Activated CD4-positive, alpha-beta T cell treated with anti-CD3 and anti-CD28 coated beads, Interleukin-10, Interleukin-2, amounts not matched to agents 100 ng/mL and 50 ng/mL, durations not matched to agents 16 hours and 8 hours (primary cell): ENCODE measurements around the gene NPC1.
A peak's percentile ranks its signal among the peaks of the same experiment; 100 is the strongest.
"Not testable (repeated sequence)": the region's sequence is repeated elsewhere in the genome, so short reads cannot be mapped to it uniquely, and the experiment has no call there.

Experiments used
- DNase-seq: peaks from one replicate; pipeline ENCODE4 v3.0.0-alpha.2; 2020

The NPC1 gene

DNA sequence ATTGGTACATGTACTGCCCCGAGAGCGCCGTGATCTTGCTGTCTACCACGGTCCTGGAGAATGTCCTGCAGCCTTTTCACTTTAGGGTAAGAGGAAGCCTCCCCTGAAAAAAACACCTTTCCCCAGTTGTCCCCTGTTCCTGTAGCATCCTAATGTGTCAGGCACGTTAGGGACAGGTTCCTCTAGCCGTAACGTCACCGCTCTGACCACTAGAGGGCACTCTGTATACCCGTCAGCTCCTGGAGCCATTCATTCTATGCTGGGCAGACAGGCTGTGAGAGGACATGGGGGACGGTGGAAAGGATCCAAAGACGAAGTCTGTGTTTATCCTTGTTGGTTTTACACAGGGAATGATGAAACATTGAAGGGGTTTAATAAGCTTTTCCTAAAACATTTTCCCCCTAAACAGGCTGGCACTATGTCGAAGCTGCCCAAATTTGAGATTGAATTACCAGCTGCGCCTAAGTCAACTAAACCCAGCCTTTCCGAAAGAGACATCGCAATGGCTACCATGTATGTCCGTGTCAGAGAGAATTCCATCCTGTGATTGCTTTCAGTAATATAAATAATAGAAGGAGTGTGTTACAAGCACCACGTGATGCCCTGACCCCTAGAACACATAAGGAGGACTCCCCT lies 70.3 kb downstream of the NPC1 start:
- DNase-seq, result peak; percentile 83

DNA sequence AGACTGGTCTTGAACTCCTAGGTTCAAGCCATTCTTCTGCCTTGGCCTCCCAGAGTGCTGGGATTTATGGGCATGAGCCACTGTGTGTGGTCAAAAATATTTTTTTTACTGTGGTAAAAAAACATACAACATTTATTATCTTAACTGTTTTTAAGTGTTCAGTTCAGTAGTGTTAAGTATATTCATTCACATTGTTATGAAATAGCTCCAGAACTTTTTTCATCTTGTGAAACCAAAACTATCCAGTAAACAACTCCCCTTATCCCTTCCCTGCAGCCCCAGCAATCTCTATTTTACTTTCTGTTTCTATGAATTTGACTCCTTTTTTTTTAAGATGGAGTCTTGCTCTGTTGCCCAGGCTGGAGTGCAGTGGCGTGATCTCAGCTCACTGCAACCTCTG lies 73.7 kb downstream of the NPC1 start:
- DNase-seq, result no peak

DNA sequence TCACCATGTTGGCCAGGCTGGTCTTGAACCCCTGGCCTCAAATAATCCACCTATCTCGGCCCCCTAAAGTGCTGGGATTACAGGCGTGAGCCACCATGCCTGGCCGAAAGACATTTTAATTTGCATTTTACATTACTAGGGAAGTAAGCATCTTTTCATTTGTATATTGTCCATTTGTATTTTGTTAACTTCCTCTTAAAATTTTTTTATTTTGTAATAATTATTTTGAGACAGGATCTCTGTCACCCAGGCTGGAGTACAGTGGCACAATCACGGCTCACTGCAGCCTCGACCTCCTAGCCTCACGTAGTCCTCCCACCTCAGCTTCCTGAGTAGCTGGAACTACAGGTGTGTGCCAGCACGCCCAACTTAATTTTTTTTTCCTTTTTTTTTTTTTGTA lies 74.1 kb downstream of the NPC1 start:
- not testable (repeated sequence) for DNase-seq

DNA sequence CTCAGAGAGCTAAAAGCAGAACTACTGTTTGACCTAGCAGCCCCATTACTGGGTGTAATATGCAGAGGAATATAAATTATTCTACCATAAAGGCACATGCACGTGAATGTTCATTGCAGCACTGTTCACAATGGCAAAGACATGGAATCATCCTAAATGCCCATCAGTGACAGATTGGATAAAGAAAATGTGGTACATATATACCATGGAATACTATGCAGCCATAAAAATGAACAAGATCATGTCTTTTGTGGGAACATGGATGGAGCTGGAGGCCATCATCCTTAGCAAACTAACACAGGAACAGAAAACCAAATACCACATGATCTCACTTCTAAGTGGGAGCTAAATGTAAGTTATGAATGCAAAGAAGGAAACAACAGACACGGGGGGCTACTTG lies 75.4 kb downstream of the NPC1 start:
- DNase-seq, result not testable (repeated sequence)

DNA sequence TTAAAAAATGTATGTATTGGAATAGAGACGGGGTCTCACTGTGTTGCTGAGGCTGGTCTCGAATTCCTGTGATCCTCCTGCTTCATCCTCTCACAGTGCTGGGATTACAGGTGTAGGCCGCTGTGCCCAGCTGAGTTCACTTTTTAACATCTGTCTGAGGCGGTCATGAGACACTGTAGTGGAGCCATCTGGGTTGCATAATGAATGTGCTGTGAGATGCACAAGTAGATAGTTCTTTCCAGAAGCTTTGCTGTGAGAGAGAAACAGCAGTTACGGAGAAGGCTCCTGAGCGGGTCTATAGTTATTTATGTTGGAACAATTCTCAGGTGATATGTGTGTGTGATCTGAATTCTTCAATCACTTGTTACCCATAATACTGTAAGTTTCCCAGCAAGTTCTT lies 79.9 kb downstream of the NPC1 start:
- no peak for DNase-seq

DNA sequence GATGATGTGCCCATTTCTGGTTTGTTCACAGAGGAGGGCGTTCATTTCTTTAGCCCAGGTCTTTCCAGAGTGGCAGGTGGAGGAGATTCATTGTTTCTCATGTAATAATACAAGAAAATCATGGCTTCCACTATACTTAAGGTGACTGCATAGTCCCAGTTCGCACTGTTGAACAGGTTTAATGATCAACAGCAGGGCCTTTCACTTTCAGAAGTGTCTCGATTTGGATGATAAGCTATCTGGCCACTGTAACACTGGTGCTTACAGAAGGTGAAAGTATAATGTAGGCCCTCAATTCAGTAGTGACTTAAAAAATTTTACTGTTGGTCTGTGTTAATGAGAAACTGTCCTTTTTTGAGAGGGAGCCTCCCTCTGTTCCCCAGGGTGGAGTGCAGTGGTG lies 81.6 kb downstream of the NPC1 start:
- peak; percentile 61 for DNase-seq

DNA sequence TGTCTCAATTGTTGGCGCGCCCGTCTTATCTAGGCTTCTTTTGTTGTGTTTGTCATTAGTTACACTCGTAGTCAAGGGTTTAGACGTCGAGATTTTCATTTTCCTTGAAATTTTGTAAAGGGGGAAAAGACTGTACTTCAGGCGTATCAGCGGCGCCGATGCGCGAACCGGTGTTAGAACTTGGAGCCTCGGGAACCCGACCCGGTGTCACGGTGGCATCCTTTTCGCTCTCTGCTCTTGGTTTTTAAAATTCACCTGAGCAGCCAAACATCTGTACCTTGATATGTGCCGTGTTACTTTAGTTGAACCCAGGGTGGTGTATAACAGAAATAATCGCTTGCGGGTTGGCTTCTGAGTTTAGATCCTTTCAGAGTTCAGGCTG lies 82.4 kb downstream of the NPC1 start:
- no peak for DNase-seq

DNA sequence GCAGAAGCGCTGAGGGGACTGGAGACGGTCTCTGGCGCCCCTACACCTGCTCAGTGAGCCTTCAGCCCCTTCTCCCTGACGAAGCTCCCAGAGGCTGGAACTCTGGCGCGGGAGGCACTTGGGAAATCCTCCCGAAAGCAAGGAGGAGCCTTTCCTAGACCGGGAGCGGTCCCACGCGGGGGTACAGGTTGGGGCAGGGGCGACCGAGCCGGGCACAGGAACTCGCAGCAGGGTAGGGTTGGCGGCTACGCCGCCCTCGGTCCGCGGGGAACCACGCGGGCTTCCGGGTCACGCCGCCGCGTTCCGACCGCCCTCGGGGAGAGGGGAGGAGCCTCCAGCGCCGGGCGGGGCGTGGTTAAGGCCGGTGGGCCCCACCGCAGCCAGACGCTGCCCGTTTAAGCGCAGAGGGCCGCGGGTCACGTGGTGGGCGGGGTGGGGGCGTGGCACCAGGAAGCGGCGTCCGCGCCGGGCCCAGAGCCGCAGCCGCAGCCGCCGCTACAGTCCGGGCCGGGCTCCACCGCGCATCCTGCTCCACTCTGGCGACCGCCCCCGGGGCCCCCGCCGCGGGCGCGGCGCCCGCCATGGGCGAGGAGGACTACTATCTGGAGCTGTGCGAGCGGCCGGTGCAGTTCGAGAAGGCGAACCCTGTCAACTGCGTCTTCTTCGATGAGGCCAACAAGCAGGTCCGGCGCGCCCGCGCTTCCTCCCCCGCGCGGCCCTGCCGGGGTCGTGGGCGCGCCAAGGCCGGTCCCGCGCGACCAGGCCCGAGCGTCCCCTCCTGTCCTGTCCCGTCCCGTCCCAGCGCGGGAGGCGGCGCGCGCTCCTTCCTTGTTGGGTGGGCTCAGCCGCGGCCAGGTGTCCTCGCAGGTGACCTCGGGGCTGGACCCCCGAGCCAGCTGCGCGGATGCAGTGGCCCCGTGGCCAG lies 83.0 kb downstream of the NPC1 start, which contains the start of gene RMC1:
Gene RMC1 (plus strand): TSS at position 474 of the 925 bp plus-strand sequence. CDS start 108 bp downstream, at position 582.
- DNase-seq, result peak; percentile 98

DNA sequence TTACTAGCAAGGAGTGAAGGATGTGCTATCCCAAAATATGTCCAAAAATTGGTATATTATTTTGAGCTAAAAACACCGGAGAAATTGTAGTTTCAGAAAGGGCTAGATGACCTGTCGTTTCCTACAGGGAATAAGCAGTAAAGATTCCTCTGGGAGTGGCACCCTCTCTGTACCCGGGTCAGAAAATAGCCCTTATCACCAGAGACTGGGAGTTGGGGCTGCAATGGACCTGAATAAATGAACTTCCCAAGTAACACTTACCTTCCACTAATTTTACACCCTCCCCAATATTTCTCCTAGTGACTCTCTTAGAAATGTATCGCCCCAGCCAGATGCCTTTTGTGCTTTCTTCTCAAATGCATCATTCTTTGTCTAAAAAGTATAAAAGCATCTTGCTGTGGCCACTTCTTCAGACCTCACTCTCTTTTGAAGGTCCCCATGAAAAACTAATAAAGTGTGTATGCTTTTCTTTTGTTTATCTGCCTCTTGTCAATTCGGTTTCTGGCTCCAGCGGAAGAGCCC lies 83.7 kb downstream of the NPC1 start:
- DNase-seq, result no peak

DNA sequence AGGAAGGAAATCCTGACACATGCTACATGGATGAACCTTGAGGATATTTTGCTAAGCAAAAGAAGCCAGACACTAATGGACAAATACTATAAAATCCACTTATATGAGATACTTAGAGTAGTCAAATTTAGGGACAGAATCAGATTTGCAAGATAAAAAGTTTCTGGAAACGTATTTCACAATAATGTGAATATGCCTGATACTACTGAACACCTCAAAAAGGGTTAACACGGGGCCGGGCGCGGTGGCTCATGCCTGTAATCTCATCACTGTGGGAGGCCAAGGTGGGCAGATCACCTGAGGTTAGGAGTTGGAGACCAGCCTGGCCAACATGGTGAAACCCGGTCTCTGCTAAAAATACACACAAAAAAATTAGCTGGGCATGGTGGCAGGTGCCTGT lies 84.7 kb downstream of the NPC1 start:
- no peak for DNase-seq

DNA sequence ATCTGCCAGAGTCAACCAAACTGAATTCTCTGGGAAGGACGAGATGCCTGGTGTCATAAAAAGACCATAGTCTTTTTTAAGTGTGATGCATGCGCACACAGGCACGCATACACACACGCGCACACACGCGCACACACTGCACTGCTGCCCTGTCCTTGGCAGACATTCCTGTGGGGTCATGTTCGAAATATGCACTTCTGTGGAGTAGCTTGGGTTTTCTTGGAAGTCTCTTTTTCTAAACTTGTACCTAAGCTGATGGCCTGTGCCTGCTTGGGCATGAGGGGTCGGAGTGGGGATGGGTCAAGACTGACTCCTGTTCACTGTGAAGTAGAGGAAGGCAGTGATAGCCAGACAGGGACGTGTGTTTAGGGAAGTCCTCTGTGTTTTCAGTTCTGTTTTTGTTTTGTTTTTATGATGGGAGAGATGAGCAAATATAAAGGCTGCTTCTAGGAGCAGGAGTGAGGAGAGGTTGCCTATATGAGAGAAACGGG lies 87.0 kb downstream of the NPC1 start:
- no peak for DNase-seq

DNA sequence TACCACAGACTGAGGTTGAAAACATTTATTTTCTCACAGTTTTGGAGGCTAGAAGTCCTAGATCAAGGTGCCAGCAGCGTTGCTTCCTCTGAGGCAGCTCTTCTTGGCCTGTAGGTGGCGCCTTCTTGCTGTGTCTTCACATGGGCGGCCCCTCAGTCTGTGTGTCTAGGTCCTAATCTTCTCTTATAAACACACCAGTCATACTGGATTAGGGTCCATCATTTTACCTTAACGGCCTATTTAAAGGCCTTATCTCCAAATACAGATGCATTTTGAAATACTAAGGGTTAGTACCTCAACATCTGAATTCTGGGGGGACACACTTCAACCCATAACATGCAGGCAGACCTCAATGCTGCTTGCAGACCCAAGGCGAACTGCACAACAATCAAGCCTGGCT lies 87.4 kb downstream of the NPC1 start:
- peak; percentile 83 for DNase-seq

DNA sequence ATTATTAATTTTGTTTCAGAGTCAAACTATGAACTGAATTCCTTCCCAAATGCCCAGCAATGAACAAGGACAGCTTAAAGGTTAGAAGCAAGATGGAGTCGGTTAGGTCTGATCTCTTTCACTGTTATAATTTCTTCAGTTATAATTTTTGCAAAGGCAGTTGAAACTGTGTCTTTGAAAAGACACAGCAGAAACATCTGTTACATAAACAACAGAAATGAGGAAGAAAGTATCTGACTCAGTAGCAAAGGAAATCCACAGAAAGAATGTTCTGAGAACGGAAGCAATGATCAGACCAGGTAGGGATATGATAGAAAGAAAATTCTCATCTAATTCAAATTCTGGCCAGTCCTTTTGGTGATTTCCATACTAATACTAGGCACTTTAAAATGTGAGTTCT lies 88.2 kb downstream of the NPC1 start:
- DNase-seq, result no peak

DNA sequence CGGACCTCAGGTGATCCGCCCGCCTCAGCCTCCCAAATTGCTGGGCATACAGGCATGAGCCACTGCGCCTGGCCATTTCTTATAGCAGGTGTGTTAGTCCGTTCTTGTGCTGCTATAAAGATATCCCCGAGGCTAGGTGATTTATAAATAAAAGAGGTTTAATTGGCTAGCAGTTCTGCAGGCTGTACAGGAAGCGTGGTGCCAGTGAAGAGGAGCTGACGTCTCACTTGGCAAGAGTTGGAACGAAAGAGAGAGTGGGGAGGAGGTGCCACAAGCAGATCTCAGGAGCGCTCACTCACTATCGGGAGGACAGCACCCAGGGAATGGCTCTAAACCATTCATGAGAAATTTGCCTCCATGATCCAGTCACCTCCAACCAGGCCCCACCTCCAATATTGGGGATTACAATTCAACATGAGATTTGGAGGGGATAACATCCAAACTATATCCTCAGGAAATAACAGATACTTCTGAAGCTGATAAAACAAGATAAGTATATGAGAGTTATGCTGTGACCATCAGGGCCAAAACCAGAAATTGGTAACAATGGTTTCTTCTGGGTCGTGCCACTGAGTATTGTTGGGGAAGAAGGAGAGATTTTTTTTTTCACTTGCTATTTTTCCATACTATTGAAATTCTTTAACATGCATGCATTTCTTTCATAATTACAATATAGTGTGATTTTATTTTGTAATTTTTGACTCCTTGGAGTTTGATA lies 90.4 kb downstream of the NPC1 start:
- DNase-seq, result no peak

DNA sequence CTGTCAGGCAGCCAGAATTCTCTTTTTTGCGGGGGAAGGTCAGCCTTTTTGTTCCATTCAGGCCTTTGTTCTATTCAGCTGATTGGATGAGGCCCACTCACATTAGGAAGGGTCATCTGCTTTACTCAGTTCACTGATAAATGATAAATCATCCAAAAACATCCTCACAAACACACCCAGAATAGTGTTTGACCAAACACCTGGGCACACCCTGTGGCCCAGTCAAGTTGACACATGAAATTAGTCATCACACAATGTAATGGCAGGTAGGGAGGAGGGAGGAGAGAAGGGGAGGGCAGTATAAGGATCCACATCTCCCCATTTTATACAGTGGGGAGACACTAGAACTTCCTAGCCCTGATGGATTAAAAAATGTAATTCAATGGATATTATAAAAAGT lies 91.3 kb downstream of the NPC1 start:
- no peak for DNase-seq

DNA sequence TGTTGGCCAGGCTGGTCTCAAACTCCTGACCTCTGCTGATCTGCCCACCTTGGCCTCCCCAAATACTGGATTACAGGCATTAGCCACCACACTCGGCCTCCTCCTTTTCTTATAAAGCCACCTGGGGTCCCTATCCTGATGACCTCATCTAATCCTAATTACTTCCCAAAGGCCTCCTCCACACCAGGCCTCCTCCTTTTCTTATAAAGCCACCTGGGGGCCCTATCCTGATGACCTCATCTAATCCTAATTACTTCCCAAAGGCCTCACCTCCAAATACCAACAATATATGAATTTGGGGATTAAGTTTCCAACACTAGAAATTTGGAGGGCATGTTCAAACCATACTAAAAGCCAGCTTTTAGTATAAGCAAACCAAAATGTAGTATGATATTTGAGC lies 92.7 kb downstream of the NPC1 start:
- no peak for DNase-seq

DNA sequence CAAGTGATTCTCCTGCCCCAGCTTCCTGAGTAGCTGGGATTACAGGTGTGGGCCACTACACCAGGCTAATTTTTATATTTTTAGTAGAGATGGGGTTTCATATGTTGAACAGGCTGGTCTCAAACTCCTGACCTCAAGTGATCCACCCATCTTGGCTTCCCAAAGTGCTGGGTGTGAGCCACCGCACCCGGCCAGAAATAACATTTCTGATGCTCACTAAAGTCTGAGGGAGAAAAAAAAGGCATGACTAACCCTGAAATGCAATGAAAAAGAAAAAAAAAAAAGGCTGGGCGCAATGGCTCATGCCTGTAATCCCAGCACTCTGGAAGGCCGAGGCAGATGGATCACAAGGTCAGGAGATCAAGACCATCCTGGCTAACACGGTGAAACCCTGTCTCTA lies 96.7 kb downstream of the NPC1 start:
- not testable (repeated sequence) for DNase-seq

DNA sequence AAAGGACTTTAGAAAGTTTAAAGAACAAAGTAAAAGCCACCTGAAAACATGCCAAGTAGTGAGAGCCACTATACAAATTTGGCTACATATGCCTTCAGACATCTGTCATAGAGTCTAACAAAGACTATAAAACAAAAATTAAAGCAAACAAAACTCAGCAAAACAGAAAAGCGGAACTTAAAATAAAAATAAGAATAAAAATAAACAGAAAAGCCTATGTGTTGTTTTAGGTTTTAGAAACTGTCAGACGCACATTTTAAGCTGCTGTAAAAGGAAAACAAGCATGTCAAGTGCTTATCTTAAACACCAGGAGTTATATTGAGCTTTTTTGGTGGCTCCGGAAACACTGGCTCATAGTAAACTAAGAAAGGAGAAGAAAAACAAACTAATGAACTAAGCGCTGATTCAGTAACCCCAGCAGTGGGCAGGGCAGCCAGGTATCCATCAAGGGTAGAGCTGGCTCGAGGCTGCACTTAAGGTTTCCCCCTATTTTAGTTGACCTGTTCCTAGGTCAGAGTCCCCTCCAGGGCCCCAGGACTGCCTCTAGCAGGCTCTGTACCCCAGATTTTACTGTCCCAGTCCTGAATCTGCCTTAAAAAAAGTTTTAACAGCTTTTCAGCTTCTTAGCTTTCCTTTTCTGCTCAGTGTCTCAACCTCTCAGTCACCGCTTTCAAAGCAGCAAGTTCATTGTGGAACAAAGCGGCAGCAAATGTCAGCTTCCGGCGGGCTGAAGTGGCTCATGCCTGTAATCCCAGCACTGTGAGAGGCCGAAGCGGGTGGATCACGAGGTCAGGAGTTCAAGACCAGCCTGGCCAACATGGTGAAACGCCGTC lies 98.4 kb downstream of the NPC1 start:
- peak; percentile 34 for DNase-seq

DNA sequence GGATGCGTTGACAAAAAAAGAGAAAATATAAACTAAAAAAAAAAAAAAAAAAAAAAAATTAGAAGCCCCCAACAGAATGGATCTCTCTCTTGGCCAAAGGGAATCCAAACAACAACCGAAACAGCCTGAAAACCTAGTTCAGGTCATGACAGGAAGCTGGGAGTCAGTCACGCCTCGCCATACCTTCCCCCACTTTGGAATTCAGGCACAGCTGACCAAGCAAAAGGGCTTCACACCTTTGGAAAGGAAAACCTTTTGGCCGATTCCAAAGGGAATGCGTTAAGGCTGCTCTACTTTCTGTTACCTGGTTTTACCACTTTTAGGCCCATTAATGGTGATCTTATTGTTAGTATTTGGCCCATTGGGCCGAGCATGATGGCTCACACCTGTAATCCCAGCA lies 100.9 kb downstream of the NPC1 start:
- no peak for DNase-seq

DNA sequence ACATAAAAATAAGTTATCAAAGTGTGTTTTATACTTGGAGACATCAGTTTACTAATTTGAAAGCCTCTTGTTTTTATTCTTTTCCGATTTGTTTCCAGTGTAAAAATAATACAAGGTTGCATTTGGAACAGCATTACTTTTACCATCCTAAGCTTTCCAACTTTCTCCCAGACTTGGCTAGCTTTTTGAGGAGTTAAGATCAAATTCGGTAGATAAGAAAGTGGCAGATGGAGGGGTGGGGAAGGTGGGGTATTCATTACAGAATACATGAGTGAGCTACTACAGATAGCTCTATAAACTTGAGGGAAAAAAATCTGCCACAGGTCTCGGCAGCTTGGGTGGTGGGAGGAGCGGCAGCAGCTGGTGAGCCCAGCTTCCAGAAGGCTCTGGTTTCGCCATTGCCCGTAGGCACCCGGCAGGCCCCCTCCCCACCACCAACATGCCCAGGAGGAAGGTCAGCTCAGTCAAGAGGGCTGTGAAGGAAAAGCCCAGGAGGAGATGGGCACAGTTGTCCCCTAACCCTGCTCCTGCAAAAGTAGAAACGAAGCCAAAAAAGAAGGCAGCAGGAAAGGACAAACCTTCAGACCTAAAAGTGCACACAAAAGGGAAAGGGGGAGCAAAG lies 101.6 kb downstream of the NPC1 start:
- DNase-seq, result no peak
